Measurements from ENCODE around the gene TULP3.

TULP3 gene

DNA sequence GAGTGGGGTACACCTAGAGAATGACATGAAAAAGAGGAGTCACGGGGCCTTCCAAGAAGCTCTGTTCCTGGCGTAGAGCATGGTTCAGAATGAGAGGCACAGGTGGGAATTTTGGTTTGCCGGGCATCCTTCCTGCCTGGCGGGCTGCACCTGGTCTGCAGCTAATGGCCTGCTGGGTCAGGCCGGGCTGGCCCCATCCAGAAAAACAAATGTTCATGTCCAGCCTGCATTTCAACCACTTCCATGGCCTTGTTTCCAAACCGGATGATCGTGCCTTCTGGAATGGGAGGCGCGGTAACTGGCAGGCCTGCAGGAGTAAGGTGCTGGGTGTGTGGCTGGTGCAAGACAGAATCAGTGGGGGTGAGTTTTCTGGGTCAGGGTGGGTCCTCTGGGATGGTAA is 82.9 kb downstream of the TULP3 start:
- no peak for DNase-seq

DNA sequence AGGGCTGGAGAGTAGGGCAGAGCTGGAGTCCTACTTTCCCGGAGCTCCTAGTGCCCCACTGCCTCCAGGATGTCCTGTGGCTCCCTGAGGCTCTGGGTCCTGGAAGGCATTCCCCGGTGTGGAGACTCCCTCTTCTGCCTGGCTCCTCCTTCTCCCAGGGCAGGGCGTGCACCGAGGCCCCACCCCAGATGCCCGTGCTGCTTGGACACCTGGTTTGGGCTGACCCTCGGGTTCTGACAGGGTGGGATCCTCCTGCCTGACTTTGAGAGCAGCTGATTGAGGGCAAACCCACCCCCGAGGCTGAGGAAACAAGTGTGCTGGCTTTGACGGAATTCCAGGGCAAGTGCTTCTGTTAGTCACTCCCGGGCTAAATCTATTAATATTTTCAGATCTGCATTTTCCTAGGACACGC is 83.9 kb downstream of the TULP3 start:
- DNase-seq: no peak

DNA sequence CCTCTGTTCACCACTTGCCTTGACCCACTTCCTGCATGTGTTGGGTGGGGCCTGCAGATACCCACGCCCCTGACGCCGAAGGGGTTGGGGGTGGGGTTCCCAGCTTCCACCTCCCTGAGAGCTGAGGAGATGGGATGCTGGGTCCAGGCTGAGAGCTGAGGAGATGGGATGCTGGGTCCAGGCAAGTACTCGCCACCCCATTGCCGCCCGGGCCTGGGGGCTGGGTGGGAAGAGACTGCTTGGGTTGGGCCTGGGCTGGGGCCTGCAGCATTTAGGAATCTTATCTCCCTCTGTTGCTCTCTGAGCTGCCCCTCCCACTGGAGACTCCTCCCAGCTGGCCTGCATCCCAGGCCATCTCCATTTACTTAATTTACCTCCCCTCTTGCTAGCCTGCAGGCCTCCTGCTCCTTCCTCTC is 85.9 kb downstream of the TULP3 start:
- no peak for DNase-seq

DNA sequence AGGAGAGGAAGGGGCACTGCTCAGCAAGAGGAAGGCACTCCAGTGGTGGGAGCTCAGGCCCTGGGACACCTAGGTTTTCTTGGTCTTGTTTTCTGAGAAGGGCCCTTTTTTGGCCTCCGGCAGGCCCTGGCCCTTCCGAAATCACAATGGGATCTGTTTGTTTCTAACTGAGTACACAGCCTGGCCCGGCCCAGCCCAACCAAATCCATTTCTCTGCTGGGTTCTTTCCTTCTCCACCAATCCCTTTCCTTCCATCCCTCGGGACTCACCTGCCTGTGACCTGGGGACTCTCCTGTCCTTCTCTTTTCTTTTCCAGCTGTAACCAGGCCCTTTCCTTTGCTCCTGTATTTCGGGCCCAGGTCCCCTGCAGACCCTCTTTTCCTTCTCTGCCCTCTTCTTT is 87.1 kb downstream of the TULP3 start:
- DNase-seq: no peak

DNA sequence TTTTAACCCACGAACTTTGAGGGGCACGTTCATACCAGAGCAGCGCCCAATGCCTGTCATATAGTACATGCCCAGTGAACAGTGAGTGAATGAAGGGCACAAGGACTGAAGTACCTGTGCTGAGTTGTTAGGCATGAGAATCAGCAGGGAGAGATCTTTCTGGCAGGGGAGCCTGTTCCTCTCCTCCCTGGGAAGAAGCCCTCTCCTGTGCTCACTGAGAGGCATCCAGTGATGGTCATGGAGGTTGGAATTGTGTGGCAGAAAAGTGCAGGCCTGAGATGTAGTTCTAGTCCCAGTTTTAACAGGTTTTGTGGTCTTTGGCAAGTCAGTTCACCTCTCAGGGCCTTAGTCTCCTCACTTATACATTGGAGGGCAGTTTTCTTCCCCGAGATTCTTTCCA is 89.1 kb downstream of the TULP3 start:
- DNase-seq: no peak

DNA sequence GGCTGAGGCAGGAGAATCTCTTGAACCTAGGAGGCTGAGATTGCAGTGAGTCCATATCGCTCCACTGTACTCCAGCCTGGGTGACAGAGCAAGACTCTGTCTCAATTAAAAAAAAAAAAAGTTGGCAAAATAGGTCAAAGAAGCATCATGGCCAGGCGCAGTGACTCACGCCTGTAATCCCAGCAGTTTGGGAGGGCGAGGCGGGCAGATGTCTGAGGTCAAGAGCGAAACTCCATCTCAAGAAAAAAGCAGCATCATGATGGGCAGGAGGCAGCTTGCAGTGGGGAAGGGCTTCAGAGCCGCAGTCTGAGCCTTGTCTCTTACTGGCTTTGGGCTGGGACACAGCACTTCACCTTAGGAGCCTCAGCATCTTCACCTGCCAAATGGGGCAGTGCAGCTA is 89.9 kb downstream of the TULP3 start:
- no peak for DNase-seq

DNA sequence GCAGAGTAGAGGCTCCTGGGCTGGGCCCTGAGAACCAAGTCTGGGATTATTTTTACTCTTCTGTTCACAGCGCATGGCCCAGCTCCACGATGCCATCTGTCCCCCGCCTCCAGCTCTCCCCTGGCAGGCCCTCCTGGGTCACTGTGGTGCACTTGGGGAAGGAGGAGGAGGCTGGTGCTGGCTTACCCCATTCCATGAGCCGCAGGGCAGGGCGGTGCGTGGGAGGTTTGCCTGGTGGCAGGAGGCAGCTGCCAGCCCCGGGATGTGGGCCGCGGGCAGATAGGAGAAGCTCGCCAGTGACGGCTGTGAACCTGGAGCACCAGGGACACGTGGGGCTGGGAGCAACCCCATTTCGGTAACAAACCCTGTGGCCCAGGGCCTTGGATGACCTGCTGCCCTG is 91.7 kb downstream of the TULP3 start:
- DNase-seq: no peak

DNA sequence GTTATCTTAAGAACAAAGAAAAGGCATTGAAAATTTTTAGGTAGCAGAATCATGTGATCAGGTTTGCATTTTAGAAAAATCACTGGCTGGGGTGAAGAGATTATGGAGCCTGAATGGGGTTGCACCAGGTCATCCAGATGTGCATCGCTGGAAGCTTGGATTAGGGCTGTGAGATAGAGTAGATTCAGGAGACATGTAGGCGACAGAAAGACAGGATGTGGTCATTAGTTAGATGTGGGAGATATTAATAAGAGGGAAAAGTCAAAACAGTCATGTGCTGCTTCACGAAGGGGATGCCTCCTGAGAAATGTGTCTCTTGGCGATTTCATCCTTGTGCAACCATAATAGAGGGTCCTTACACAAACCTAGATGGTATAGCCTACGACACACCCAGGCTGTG is 93.6 kb downstream of the TULP3 start:
- no peak for DNase-seq

DNA sequence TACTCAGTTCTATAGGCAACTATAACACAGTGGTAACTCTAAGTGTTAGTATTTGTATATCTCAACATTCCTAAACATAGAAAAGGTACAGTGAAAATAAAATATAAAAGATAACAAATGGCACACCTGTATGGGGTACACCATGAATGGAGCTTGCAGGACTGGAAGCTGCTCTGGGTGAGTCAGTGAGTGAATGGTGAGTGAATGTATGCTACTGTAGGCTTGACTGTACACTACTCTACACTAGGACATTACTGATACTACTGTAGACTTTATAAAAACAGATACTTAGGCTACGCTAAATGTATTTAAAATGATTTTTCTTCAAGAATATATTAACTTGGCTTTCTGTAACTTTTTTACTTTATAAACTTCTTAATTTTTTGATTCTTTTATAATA is 94.0 kb downstream of the TULP3 start:
- DNase-seq: no peak

DNA sequence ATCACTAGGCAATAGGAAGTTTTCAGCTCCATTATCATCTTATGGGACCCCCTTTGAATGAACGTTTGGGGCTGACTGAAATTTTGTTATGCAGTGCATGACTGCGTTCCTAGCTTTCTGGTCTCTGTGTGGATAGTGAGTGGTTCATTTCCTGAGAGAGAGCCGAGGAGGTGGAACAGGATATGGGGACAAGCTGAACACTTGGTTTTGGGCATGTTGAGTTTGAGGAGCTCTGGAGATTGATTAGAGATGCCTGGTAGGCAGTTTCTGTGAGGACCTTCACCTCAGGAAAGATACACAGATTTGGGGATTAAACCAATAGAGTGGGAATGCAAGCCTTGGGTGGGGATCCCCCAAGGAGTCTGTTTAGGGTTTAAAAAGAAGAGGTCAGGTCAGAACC is 96.2 kb downstream of the TULP3 start:
- DNase-seq: no peak

DNA sequence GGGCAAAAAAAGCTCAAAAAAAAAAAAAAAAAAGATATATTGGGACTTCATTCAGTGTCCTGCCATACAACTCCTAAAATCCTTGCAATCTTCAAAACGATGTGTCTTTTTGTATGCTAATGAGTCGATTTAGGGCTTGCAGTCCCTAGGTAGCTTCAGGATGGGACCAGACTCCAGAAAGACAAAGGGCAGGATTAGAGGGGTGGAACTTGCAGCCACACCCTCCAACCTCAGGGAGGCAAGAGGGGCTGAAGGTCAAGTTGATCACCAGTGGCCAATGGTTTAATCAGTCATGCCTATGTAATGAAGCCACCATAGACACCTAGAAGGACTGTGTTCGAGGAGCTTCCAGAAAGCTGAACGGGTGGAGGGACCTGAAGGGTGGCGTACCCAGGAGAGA is 97.8 kb downstream of the TULP3 start:
- DNase-seq: no peak
